GM19324 (cell line): ENCODE data around the gene LCE1D.

Source experiments
- ATAC-seq: cut with Tn5 transposase; IDR thresholded peaks from one replicate; pipeline ENCODE4 v1.9.1; 2021; ENCODE audit warnings: mild to moderate bottlenecking, moderate library complexity; ENCODE audit not compliant: unreplicated experiment, low FRiP score

Gene LCE1D, protein sequence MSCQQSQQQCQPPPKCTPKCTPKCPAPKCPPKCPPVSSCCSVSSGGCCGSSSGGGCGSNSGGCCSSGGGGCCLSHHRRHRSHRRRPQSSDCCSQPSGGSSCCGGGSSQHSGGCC

DNA sequence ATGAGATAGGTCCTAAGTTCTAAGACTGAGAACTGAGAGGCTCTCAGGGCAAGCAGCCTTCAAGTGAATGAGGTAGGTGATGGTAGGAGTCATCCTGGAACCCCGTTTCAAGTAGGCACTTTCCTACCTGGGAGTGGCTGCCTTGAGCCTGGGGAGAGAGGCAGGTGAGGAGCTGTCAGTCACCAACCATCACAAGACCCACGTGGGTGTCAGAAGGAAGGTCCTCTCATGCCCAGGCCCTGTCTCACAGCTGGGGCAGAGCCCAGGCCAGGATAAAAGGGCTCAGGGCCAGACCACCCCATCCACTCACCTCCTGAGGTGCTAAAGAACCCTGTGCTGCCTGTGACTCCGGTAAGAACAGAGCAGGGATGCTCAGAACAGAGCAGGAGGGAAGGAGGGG is at the start of gene LCE1D:
Gene LCE1D, plus strand, starts transcription at position 301 of the 400 bp plus-strand sequence. CDS start 1,074 bp downstream, outside the sequence.
- ATAC-seq = no peak

GRCh38 chr1:152747831-152748230 is 48.7 kb upstream of the LCE1D start:
- no peak for ATAC-seq

DNA sequence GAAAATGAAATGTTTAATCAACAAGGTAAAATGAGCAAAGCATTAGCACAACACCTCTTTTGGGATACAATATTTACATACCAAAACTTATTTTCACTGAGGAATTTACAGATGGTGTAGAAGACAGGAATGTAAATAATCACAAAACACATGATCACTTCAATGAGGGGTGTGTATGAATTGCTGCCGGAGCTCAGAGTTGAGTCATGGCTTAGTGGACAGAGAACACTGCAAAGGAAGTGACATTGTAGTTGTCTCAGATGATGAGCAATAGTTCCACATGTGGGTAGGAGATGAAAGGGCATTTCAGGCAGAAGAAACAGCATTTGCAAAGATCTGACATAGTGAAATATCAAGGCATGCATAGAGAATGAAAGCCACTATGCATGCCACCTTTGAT is 44.3 kb upstream of the LCE1D start:
- ATAC-seq = no peak

DNA sequence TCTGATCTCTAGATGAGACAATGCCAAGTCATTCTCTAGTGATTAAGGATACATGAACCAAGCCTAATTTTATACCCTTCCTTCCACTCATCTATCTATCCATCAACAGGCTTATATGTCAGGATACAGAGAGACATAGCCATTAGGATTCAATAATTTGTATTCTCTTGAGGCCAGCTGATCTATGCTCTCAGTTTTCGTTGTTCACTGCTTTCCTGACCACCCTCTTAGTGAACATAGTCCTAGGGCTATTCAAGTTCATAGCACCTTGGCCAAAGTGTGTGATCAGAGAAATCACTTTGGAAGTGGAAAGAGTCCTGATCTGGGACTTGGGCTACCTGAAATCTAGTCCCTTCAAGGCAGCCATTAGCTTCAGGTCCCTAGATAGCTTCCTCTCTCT is 42.9 kb upstream of the LCE1D start:
- no peak for ATAC-seq

DNA sequence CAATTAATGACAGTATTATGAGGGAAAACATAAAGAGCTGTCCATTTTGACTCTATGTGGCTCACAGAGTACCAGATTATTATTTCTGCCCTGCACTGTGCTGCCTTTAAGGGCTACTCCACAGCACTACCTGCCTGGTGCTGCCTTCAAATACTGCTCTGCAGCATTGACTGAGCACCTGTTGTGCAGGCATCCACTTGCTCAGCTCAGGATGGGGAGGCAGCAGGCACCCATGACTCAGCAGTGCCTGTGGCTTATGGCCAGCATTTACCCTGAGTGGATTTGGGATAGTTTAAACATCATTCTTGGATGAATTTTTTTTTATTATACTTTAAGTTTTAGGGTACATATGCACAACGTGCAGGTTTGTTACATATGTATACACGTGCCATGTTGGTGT is 39.6 kb upstream of the LCE1D start:
- ATAC-seq = no peak

GRCh38 chr1:152757747-152758146 is 38.8 kb upstream of the LCE1D start, which contains the start of gene KPRP:
KPRP (plus strand) TSS chr1:152758025; CDS start chr1:152759589, 1,564 bp downstream.
- no peak for ATAC-seq

- ATAC-seq = no peak
Measured at GRCh38 chr1:152758636-152759035, 37.9 kb upstream of the LCE1D start.

DNA sequence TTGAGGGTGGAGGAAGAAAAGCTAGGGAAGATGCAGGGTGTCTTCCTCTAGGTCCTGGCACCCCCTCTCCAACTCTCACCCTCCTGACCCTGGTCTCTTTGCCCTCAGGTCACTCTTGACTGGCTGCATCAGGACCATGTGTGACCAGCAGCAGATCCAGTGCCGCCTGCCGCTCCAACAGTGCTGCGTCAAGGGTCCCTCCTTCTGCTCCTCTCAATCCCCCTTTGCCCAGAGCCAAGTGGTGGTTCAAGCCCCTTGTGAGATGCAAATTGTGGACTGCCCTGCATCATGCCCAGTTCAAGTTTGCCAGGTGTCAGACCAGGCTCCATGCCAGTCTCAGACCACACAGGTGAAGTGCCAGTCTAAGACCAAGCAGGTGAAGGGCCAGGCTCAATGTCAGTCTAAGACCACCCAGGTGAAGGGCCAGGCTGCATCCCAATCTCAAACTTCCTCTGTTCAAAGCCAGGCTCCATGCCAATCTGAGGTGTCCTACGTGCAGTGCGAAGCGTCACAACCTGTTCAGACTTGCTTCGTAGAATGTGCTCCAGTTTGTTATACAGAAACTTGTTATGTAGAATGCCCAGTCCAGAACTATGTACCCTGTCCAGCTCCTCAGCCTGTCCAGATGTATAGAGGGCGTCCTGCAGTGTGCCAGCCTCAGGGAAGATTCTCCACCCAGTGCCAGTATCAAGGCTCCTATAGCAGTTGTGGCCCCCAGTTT is 36.9 kb upstream of the LCE1D start:
- ATAC-seq = no peak

- no peak for ATAC-seq
Measured at GRCh38 chr1:152760551-152761190, 35.9 kb upstream of the LCE1D start.

DNA sequence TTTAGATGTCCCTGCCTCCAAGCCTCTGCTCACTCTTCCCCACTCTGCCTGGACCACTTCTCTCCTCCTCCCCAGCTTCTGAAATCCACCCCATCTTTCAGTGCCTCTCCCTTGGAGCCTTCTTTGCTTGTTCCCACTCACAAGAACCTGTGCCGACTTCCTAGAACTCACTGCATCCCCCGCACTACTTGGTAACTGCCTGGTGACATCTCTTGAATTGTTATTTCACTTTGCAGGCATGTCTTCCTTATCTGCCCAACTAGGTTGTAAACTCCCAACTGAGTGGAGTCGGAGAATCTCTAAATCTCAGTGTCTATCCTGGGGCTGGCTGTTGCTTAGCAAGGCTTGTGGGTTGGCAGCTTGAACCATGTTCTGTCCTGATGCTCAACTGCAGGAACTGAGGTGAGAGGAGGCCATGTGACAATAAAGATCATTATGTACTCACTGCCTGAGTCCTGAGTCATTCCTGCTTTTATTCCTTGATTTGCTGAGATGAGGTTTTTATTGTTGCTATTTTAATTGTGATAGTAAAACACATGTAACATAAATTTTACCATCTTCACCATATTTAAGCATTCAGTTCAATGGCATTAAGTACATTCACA is 34.8 kb upstream of the LCE1D start:
- ATAC-seq = no peak

- ATAC-seq = no peak
Measured at GRCh38 chr1:152768847-152769533, 27.5 kb upstream of the LCE1D start.

DNA sequence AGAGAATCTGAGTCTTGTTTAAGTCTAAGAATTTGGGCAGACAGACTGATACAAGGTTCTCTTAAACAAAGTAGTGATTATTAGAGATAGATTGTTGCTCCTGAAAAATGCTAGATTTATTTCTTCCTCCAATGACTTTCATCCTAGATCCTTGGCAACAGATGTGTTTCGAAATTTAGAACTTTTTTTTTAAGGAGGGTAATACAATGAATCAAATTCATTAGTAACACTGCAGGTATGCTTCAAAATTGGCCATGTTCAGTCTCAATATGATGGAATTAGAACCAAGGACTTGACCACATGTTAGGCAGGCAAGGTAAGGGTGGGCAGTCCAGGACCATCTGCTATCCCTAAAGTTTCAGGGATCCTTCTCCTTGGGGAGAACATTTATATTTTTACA is 26.1 kb upstream of the LCE1D start:
- no peak for ATAC-seq

DNA sequence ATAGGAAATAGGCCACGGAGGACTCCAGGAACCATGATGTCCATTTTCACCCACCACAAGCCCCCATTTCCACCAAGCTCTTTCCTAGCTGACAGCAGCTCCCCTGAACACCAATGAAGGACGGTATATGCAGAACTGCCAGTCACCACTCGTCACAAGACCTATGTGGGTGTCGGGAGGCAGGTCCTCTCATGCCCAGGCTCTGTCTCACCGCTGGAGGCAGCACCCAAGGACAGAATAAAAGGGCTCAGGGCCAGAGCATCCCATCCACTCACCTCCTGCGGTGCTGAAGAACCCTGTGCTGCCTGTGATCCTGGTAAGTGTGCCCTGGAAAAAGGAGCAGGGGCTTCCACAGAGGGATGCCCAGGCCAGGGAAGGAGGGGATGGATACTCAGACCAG is 21.6 kb upstream of the LCE1D start, which contains the start of gene LCE1F:
Gene LCE1F, plus strand, starts transcription at position 266 of the 400 bp plus-strand sequence. CDS start 1,232 bp downstream, outside the sequence.
- ATAC-seq = no peak

DNA sequence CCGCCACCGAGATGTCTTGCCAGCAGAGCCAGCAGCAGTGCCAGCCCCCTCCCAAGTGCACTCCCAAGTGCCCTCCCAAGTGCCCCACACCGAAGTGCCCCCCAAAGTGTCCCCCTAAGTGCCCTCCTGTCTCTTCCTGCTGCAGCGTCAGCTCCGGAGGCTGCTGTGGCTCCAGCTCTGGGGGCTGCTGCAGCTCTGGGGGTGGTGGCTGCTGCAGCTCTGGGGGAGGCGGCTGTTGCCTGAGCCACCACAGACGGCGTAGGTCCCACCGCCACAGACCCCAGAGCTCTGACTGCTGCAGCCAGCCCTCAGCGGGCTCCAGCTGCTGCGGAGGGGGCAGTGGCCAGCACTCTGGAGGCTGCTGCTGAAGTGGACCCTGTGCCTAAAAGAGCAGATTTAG is 20.2 kb upstream of the LCE1D start:
- ATAC-seq = no peak

- no peak for ATAC-seq
Measured at GRCh38 chr1:152777510-152778137, 18.9 kb upstream of the LCE1D start.

DNA sequence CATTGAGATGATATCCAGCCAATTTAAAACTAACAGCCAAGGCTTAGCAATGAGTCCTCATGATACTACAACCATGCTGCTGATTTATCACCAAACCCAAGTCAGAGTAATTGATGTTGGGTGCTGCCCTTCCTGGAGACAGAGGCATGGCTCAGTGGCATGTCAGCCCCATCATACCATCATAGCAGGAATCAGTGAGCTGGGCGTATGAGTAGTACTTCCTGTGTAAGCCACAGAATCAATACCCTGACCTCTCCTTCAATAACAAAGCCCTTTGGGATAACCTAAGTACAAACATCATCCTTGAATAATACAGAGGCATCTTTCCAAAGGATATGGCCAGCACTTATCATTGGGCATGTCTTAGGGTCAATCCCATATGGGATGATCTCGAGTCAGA is 13.4 kb upstream of the LCE1D start:
- ATAC-seq = no peak

GRCh38 chr1:152786077-152786476 is 10.4 kb upstream of the LCE1D start, which contains the start of gene LCE1E:
LCE1E (plus strand) TSS chr1:152786257; CDS start chr1:152787300, 1,043 bp downstream.
- no peak for ATAC-seq

DNA sequence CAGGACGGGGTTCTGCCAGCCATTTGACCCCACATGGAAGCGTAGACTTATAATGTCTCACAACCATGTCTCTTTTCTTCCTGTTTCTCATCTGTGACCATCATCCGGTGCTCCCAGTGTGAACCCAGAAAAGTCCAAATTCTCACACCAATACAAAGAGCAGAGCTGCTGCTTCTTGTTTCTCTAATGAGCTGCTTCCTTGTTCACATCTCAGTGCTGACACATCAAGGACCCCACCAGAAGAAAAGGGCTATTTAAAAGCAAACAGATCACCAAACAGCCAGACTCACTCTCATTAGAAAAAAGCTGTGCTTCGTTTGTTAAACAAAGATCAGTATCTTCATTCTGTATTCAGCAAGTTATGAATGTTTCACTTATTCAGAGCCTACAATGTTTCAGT is 835 bp upstream of the LCE1D start:
- ATAC-seq = no peak

DNA sequence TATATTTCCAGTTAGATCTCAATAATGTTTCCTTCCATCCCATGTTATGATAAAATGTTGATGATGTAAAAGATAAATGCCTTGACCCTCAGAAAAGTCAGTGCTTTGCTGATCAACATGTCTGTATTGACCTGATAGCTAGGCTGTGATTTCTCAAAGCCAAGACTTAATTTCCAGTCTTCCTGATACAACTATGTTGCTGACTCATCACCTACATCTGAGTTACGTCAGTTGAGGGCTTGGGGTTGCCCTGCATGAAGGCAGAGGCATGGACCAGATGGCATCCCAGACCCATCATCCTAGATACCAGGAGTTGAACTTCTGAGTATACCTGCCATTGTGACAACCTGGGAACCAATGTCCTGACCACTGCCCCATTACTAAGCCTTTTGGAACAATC is 4.8 kb downstream of the LCE1D start:
- ATAC-seq = no peak

DNA sequence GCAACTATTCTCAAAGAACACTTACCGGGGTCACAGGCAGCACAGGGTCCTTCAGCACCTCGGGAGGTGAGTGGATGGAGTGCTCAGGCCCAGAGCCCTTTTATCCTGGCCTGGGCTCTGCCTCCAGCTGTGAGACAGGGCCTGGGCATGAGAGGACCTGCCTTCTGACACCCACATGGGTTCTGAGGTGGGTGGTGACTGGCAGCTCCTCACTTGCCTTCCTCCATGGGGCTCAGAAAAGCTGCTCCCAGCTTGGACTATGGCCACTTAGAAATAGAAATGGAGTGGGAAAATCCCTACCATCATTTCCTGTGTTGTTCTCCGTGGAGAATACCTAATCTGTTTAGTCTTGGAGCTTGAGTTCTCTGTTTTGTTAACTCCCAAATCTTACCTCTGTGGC is 10.1 kb downstream of the LCE1D start, which contains the start of gene LCE1C:
Gene LCE1C, minus strand, starts transcription at position 76 of the 400 bp plus-strand sequence. CDS start 1,173 bp downstream, outside the sequence.
- no peak for ATAC-seq
